Nucleus accumbens (tissue), 56 donors: ENCODE data around the gene RBMX2.

Source experiments
- DNase-seq, 56 donors: peaks; one replicate each; lab custom pipeline; 2025; lab: John Stamatoyannopoulos, UW

RBMX2 gene

DNA sequence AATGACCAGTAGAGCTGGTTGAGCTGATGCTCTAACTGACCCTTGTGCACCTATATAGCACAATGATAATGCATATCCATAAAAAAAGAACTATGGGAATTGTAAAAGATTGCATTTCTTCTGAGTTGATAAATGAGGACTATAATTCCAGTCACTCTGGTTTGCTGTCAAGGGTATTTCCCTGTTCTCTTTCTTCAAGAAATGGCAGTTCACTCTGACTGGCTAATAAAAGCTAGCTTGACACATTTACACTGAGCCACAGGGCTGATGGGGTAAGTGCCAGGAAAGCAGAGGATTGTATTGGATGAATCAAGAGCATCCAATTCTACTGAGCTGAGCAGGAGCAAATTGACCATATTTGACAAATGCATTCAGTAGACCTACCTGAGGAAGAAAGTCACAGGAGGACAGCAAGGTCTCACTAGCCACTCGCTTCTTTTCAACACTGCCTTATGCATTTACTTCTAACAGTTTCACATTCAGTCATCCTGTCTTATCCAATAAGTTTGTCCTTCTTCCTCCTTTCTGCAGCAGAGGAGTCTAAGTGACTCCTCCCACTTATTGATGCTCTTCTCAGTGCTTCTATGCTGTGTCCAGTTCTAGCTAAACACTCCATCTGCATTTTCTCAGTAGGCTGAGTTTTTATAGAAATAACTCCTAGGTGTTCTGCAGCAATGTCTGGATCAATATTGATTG lies 43.0 kb downstream of the RBMX2 start:
- no peak for DNase-seq

- no peak for DNase-seq
Measured at GRCh38 chrX:130446974-130447373, 45.2 kb downstream of the RBMX2 start.
